ENCODE data around the gene NTF4.
"Not testable (repeated sequence)": the region's sequence is repeated elsewhere in the genome, so short reads cannot be mapped to it uniquely, and the experiment has no call there.

The NTF4 gene

DNA sequence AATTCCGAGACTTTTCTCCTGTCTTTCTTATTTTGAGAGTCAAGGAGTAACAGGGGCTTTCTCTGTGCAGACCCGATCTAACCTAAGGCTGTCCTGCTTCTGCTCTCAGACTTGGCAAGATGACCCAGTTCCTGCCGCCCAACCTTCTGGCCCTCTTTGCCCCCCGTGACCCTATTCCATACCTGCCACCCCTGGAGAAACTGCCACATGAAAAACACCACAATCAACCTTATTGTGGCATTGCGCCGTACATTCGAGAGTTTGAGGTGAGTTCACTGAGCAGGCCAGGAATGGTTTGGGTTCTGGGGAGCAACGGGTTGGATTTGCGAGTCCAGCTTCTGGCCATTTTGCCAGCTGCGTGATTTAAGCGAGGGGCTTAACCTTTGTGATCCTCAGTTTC lies 21.7 kb upstream of the NTF4 start:
- FAIRE-seq = no peak

DNA sequence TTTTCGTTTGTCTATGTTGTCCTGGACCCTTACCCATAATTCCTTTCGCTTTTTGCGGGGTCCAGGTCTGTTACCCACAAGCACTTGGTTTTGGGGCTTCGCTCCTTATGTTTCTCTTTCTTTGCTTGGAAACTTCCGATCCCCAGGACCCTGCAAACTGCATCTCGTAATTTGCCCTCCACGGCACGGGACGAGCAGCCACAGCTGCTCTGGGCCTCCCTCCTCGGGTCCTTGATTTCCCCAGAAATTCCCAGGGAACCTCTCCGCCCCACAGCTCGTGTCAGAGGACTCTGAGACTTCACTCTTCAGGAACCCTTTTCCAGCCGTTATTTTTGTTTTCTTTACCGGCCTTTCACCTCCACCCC lies 21.2 kb upstream of the NTF4 start:
- FAIRE-seq = no peak

DNA sequence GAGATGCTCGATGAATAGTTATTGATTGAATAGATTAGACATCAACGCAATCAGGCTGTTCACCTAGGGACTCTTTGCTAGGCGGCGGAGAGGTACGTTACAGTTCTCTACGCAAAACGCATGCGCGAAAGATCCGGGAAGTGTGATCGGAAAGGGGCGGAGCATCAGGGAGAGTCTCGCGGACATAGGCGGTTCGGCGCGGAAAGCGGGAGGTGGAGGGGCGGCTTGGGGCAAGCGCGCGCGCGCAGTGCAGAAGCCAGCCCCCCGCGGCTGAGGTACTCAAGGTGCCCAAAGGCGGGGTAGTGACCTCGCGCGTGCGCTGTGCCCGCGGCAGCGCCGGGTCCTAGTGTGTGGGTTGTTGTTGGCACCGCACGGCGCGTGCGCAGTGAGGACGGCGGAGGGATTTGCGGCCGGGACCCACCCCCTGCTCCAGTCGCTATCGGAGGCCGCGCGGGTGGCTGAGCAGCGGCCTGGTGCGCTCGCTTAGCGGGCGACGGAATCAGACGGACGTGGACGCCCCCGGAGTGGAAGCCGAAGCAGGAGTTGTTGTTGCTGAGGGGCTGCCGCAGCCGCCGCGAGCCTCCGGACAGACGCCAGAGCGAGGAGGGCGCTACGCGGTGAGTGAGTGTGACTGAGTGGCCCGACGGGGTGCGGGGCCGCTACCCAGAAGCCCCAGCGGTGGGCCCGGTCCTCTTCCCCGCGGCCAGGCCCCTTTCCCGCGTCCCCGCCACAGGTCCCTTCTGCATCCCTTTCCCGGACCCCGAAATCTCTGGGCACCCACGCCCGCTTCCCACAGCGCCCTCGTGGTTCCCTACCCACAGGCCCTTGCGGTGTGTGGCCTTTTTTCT lies 20.6 kb upstream of the NTF4 start, which contains the start of gene SNRNP70:
Gene SNRNP70, plus strand, starts transcription at position 432 of the 848 bp plus-strand sequence. CDS start 964 bp downstream, outside the sequence.
- FAIRE-seq = no peak

DNA sequence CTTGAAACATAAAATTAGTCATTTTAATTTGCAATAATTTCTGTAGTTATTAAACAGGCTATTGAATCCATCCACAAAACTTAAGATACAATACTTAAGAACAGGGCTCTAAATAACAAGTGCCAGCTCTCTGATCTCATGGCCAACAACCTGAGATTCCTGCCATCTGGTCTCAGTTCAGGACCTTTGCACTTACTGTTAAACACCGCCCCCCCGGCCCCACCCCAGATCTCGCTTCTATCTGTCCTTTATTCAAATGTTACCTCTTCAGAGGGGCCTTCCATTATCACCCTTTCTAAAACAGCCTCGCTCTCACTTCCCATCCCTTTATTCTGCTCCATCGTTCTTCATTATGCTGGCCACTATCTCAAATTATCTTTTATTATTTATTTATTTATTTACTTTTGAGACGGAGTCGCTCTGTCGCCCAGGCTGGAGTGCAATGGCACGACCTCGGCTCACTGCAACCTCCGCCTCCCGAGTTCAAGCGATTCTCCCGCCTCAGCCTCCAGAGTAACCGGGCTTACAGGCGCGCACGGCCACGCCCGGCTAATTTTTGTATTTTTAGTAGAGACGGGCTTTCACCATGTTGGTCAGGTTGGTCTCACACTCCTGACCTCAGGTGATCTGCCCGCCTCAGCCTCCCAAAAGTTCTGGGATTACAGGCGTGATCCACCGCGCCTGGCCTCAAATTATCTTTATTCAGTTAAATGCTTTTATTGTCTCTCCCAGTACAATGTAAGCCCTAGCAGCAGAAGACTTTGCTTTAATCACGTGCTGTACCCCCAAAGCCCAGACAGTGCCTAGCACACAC lies 19.8 kb upstream of the NTF4 start:
- FAIRE-seq = no peak

DNA sequence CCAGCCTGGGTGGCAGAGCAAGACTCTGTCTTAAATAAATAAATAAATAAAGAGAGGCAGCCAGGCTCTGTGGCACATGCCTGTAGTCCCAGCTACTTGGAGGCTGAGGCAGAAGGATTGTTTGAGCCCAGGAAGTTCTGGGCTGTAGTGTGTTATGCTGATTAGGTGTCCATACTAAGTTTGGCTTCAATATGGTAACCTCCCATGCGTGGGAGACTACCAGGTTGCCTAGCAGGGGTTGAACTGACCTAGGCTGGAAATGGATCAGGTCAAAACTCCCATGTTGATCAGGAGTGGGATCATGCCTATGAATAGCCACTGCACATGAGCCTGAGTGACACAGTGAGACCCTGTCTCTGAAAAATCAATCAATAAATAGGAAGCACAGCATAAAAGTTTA lies 16.7 kb upstream of the NTF4 start:
- FAIRE-seq = no peak

DNA sequence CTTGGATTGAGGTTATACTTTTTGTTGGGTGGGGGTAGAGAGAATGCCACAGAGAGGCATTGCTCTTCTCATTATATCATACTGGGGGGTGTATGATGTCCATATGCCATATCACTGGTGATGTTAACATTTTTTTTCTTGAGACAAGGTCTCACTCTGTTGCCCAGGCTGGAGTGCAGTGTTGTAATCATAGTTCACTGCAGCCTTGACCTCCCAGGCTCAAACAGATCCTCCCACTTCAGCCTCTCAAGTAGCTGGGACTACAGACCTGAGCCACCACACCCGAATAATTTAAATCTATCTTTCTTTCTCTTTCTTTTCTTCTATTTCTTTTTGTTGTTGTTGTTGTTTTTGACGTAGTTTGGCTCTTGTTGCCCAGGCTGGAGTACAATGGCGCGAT lies 15.8 kb upstream of the NTF4 start:
- FAIRE-seq = no peak

DNA sequence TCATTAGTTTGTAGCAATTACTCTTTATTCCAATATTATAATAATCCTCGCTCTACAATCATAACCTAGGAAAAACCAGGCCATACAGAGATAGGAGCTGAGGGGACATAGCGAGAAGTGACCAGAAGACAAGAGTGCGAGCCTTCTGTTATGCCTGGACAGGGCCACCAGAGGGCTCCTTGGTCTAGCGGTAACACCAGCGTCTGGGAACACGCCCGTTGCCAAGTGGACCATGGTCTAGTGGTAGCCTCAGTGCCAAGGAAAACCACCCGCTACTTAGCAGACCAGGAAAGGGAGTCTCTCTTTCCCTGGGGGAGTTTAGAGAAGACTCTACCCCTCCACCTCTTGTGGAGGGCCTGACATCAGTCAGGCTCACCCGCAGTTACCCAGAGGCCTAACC lies 10.3 kb upstream of the NTF4 start:
- not testable (repeated sequence) for FAIRE-seq

DNA sequence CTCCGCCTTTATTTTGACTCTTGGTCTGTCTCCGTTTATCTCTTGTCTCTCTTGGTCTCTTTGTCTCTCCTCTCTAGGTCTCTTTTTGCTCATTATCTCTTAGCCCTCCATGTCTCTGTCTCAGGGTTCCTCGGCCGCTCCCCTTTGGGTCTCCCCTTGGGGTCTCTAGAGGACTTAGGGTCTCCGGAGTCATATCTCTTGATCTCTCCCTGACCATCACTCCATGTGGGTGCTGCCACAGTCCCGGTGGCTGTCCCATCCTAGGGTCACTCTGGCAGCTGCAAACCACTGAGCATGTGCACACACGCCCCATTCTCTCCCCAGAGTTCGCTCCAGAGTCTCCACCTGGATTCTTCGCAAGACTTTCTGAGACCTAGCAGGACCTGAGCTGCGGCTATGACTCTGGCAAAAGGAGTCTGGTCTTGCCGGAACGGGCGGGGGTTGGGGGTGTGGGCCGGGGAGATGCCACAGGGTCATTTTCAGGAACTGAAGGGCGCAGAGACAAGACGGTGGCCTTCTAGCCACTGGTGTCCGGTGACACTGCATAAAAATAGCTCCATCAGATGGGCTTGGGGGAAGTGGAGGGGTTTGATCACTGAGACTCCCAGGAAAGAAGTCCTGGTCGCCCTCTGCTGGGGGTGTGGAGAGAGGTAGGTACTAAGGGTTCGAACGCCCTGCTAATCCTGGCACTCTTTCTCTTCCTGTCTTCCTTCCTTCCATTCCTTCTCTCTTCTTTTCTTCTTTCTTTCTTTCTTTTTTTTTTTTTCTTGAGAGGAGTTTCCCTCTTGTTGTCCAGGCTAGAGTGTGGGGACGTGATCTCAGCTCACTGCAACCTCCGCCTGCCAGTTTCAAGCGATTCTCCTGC lies 9.1 kb upstream of the NTF4 start:
- no peak for FAIRE-seq

DNA sequence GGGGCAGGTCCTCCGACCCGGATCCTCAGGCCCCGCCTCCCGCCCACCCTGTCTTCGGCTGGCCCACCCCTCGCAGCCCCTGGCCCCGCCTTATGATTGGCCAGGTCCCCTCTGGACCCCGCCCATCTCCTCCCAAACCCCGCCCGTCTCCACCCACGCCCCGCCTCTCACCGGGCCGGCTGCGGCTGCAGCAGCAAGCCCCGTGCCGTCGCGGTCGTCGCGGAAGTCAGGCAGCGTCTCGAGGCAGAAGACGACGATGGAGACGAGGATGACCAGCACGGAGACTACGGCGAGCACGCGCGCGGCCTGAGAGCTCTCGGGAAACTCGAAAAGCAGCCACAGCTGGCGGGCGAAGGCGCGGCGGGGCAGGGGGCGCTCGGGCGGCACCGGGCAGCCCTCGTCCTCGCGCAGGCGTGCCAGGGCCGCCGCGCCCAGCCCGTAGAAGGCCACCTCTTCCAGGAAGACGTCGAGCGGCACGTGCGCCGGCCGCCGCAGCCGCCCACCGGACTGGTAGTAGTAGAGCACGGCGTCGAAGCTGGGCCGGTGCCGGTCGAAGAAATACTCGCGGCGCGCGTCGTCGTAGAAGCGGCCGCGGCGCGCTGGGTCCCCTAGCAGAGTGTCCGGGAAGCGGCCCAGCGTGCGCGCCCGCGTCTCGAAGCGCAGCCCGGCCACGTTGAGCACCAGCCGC lies 7.4 kb upstream of the NTF4 start:
- no peak for FAIRE-seq

DNA sequence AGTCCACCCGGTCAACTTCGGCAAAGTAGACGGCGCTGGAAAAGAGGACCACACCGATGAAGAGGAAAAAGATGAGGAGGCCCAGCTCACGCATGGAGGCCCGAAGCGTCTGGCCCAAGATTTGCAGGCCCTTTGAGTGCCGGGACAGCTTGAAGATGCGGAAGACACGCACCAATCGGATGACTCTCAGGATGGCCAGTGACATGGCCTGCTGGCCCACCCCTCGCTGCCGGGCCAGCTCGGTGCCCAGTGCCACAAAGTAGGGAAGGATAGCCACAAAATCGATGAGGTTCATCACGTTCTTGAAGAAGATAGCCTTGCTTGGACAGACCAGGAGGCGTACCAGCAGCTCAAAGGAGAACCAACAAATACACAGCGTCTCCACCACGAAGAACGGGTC lies 5.8 kb upstream of the NTF4 start:
- FAIRE-seq = no peak

DNA sequence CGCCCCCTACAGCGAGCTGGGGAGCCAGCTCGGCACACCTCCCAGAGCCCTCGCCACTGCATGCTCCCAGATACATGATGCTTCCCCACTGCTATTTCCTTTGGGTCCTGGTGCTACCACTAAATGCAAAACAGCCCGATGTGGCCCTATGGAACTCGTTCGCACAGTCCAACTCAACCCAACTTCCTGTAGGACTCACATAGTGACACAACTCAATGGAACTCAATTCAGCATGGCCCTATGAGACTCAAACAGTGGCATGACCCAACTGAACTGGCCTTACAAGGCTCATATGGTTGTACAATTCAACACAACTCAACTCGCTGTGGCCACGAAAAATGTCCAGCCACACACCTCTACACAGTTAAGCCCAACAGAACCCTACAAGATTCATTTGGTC lies 4.4 kb upstream of the NTF4 start:
- FAIRE-seq = no peak

DNA sequence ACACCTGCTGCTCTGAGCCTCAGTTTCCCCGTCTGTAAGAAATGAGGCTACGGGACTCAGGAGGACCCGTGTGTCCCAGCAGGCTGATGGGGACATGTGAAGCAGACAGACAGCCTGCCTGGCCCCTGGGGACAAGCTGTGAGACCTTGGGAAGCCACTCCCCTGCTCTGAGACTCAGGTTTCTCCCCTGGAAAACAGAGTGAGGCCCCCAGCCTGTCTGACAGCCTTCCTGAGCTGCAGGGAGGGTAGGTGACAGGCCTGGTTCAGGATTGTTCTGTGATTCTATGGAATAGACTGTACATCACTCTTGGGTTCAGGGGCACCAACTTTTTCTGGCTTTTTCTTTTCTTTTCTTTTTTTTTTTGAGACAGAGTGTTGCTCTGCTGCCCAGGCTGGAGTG lies 2.9 kb upstream of the NTF4 start:
- no peak for FAIRE-seq

DNA sequence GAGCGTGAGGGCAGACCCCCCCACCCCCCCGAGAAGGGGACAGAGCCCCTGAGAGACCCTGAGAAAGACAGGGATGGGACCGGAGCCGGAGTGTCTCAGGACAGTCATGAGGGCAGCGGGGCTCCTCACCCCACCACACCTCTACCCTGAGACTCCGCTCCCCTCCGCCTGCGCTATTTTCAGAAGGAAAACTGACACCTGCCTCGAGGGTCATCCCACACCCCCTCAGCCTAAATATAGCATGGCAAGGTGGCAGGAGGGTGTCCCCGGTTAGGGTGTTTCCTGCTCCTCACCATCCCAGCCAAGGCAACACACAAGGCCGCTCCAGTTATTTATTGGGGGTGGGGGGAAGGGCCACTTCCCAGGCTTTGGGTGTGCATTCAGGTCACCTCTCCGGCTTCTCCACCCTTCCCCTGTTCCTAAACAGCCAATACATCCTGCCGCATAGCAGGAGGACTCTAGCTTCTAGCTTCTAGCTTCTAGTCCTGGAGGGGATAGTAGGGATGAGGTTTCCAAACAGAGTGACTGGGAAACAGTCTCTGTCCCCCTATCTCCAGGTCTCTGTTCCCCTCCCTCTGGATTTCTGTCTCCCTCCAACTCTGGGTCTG lies 1.4 kb upstream of the NTF4 start:
- FAIRE-seq = no peak

DNA sequence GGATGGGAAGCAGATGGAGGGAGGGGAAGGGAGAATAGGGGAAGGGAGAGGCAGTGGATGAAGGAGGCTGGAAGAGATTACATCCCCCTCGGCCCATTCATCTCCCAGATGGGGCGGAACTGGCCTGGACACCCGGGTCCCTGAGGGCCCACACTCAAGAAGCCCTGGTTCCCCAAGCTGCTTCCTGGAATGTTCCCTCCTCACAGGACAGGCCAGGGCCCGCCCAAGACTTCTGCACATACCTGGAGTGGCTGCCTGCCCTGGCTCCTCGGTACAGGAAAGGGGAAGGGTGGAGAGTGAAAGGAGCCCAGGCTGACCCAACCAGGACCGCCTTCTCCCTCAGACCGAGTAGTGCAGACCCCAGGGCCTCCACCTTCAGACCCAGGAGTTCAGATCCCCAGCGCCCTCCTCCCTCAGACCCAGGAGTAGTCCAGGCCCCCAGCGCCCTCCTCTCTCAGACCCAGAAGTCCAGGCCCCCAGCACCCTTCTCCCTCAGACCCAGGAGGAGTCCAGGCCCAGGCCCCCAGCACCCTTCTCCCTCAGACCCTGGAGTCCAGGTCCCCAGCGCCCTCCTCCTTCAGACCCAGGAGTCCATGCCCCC lies 489 bp downstream of the NTF4 start:
- FAIRE-seq = no peak

DNA sequence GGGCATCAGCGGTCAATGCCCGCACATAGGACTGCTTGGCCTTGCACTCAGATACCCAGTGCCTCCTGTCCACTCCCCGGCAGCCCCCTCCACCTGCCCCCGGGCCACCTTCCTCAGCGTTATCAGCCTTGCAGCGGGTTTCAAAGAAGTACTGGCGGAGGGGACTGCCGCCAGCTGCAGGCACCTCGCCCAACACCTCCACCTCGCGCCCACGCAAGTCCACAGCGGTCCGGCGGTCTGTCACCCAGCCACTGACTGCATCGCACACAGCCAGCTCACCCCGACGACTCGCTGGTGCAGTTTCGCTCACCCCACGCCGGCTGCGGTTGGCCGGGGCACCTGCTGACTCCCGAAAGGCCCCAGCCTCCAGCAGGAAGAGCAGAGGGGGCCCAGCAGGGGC lies 3.2 kb downstream of the NTF4 start:
- no peak for FAIRE-seq

DNA sequence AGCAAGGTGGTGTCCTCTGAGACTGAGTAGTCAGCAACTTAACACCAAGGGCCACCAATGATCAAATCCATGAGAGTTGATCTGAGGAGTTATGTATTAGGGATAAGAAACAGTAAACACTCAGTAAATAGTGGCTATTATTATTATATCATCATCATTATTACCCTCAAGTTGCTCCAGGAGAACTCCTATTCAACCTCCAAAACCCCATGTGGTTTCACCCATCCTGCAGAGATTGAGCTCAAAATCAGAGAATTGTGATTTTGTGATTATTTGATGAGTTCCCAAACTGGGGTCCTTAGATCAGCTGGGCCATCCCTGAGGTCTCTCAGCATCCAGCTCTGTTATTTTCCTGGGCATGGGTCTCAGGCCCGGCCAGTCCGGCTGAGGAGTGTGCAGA lies 3.6 kb downstream of the NTF4 start:
- no peak for FAIRE-seq

DNA sequence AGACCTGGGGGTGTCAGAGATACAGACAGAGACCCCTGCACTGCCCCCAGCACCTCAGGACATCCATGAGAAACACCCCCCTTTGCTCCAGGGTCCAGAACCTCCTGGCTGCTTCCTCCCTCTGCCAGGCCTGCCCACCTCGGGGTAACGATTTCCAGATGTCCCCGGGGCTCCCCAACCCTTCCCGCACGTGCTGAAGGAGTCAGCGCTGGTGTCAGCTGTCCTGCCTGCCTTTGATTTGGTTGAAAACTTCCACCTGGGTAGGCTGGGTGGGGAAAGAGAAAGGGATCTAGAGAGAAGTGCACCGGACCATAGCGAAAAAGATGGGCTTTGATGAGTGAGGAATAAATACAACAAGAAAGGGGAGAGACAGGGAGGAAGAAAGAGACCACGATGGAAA lies 5.6 kb downstream of the NTF4 start:
- no peak for FAIRE-seq

DNA sequence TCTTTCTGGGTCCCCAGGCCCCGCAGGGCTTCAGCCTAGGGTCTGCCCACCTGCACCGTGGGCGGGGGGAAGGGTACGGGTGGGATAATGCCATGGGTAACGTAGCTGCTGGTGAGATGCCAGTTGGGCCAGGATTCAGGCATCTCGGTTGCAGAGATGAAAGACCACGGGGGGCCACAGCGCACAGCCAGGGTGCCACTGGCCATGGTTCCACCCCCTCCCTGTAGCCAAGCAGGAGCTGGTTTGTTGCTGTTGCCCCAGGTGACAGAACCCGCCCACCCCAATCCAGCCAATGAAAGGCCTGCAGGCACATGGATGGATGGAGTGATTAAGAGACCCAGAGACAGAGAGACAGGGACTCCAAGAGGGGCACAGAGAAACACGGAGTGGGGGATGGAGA lies 6.1 kb downstream of the NTF4 start:
- no peak for FAIRE-seq

DNA sequence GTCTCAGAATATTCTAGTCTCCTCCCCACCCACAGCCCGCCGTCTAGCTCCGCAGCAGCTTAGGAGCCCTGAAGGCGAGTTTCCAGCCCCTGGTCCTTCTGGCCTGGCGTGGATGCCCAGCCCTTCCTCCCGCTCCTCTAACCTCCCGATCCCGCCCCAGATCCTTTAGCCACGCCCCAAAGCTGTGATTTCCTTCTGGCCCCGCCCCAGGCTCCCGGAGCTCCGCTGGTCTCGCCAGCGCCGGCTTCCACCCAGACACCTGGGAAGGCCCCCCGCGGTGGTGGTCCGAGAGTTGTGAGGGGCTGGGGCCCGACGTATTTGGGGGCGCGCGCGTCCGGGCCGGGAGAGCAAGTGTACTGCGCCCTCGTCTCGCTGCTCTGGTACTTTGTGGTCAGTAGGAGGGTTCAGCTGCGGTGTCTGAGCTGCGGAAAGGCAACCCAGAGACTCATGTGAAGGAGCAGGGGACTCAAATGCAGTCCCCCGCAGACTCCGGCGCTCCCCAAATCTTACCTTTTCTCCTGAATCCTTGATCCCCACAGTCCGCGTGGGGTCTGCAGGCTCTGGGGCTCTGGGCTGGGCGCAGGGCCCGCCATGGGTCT lies 6.9 kb downstream of the NTF4 start, which contains the start of gene CGB7:
Gene CGB7, minus strand, starts transcription at position 114 of the 599 bp plus-strand sequence. CDS start 2,374 bp downstream, outside the sequence.
- FAIRE-seq = no peak

DNA sequence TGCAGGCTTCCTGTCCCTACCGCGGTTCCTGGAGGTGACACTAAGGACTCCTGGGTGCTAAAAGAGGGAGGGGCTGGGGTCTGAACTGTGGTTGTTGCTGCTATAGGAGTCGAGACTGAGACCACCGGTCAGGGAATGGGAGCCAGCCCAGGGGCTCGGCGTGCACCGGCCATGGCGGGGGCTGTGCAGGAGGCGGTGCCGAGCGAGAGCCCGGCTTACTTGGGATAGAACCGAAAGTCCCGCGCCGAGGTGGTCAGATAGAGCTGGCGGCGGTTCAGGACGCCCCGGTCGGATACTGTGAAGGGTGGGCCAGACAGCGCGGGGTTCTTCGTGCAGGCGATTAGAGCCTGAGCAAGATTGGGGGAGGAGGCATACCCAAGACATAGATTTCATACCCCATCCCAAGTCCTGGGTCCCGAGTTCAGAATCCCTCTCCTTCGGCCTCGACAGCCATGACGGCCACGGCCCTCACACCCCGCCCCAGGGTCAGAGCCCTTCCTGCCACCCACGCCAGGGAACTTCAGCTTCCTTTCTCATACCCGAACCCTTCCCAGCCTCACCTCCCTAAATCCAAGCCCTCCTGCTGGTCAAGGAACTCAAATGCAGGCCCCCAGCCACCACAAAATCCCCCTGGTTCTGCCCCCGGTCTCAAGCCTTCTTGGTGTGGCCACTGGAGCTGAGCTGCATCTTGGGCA lies 7.6 kb downstream of the NTF4 start:
- FAIRE-seq = not testable (repeated sequence)
